Neural cell (in vitro differentiated cells): ENCODE results near the gene IRF2BPL. TPM values are rescaled to one million over a fixed set of nuclear protein-coding genes. Genes with fewer than 3 reads are reported as not detected.

Experiments
- H2AFZ ChIP-seq: fragments of 200-600, 300-800 bp; sonication (generic), shearing (Covaris generic); 2 replicates; pipeline ENCODE4 v1.6.0; 2014; ENCODE audit warnings: low read depth, mild to moderate bottlenecking, antibody characterized with exemption, low read length, moderate library complexity
- H3F3A ChIP-seq: fragments of 200-600 bp; shearing (Covaris generic); 2 replicates; pipeline ENCODE4 v1.6.1; 2016; ENCODE audit warnings: mild to moderate bottlenecking, moderate library complexity, mixed read lengths, antibody characterized with exemption, low read length; ENCODE audit not compliant: insufficient read depth, poor library complexity, severe bottlenecking
- H3K27ac ChIP-seq: fragments of 200-600, 300-800 bp; sonication (generic), shearing (Covaris generic); 2 replicates; pipeline ENCODE4 v1.5.1; 2014; ENCODE audit warnings: mild to moderate bottlenecking, low read length, moderate library complexity
- H3K27me3 ChIP-seq: fragments of 300-800, 200-600 bp; sonication (generic), shearing (Covaris generic); 2 replicates; pipeline ENCODE4 v1.6.0; 2014; ENCODE audit warnings: mild to moderate bottlenecking, low read depth, low read length, moderate library complexity; ENCODE audit not compliant: insufficient read depth
- H3K36me3 ChIP-seq: fragments of 300-800, 200-600 bp; sonication (generic), shearing (Covaris generic); 2 replicates; pipeline ENCODE4 v1.5.1; 2014; ENCODE audit warnings: mild to moderate bottlenecking, antibody characterized with exemption, low read length, moderate library complexity; ENCODE audit not compliant: insufficient read depth
- H3K4me2 ChIP-seq: fragments of 300-800, 200-600 bp; sonication (generic), shearing (Covaris generic); 2 replicates; pipeline ENCODE4 v1.6.0; 2014; ENCODE audit warnings: mild to moderate bottlenecking, low read length
- H3K4me3 ChIP-seq: fragments of 300-800, 200-600 bp; sonication (generic), shearing (Covaris generic); 2 replicates; pipeline ENCODE4 v1.5.1; 2014; ENCODE audit warnings: mild to moderate bottlenecking, low read length, moderate library complexity
- H3K79me2 ChIP-seq: fragments of 200-600 bp; shearing (Covaris generic); replicated peaks from 2 replicates; pipeline ENCODE4 v1.6.0; 2014; ENCODE audit warnings: mild to moderate bottlenecking, low read length, moderate library complexity; ENCODE audit not compliant: insufficient read depth
- H3K9ac ChIP-seq: fragments of 300-800, 200-600 bp; sonication (generic), shearing (Covaris generic); 2 replicates; pipeline ENCODE4 v1.6.1; 2016; ENCODE audit warnings: mild to moderate bottlenecking, low read length, mixed read lengths
- H3K9me2 ChIP-seq: fragments of 200-600 bp; shearing (Covaris generic); 2 replicates; pipeline ENCODE4 v1.6.1; 2016; ENCODE audit warnings: mild to moderate bottlenecking, low read length, mixed read lengths; ENCODE audit not compliant: insufficient read depth
- H3K9me3 ChIP-seq: fragments of 200-600, 300-800 bp; sonication (generic), shearing (Covaris generic); 2 replicates; pipeline ENCODE4 v1.6.1; 2016; ENCODE audit warnings: mild to moderate bottlenecking, mixed run types, low read length, moderate library complexity, mixed read lengths
- H4K20me1 ChIP-seq: fragments of 200-600 bp; shearing (Covaris generic); 2 replicates; pipeline ENCODE4 v1.6.1; 2016; ENCODE audit warnings: mild to moderate bottlenecking, mixed run types; ENCODE audit not compliant: insufficient read depth
- CTCF ChIP-seq: fragments of 450-650 bp; IDR thresholded peaks from 2 replicates; pipeline ENCODE4 v1.5.1; 2014; ENCODE audit warnings: antibody characterized with exemption, mild to moderate bottlenecking, moderate library complexity; ENCODE audit not compliant: poor library complexity, severe bottlenecking
- EP300 ChIP-seq: fragments of 450-650 bp; conservative IDR thresholded peaks from 2 replicates; pipeline ENCODE4 v1.6.1; 2014; ENCODE audit warnings: antibody characterized with exemption, mild to moderate bottlenecking, moderate library complexity; ENCODE audit not compliant: poor library complexity, severe bottlenecking
- EZH2 ChIP-seq: fragments of 200-600, 300-800 bp; shearing (Covaris generic), sonication (generic); IDR thresholded peaks from 2 replicates; pipeline ENCODE4 v1.6.1; 2014; ENCODE audit warnings: antibody characterized with exemption, low read length, borderline replicate concordance, mild to moderate bottlenecking; ENCODE audit not compliant: insufficient read depth, poor library complexity, severe bottlenecking
- MXI1 ChIP-seq: fragments of 450-650 bp; conservative IDR thresholded peaks from 2 replicates; pipeline ENCODE4 v1.6.1; 2014; ENCODE audit warnings: antibody characterized with exemption, mild to moderate bottlenecking; ENCODE audit not compliant: poor library complexity, severe bottlenecking
- POLR2AphosphoS5 ChIP-seq: IDR thresholded peaks from 2 replicates; pipeline ENCODE4 v1.6.1; 2012
- RAD21 ChIP-seq: fragments of 450-650 bp; conservative IDR thresholded peaks from 2 replicates; pipeline ENCODE4 v1.6.1; 2014; ENCODE audit warnings: antibody characterized with exemption, mild to moderate bottlenecking, moderate library complexity
- REST ChIP-seq: IDR thresholded peaks from 2 replicates; pipeline ENCODE4 v1.6.1; 2012; ENCODE audit warnings: borderline replicate concordance
- SMC3 ChIP-seq: fragments of 450-650 bp; conservative IDR thresholded peaks from 2 replicates; pipeline ENCODE4 v1.6.1; 2014; ENCODE audit warnings: antibody characterized with exemption, mild to moderate bottlenecking, moderate library complexity; ENCODE audit not compliant: poor library complexity
- TAF1 ChIP-seq: IDR thresholded peaks from 2 replicates; pipeline ENCODE4 v1.6.1; 2012; ENCODE audit warnings: low read depth
- polyA plus RNA-seq: library from polyadenylated mRNA; depleted of rRNA; stranded (reverse); fragments of >200 nt; gene quantifications from 2 replicates; pipeline ENCODE4 v1.2.3, GENCODE V29; 2014

Gene IRF2BPL
- polyA plus RNA-seq, 1 donor from 2014 or later, result 42.9 TPM

- Histone ChIP-seq H3F3A (no peaks in the 10 kb centered on the region), H2AFZ (no peak overlapping the region), H3K36me3 (no peaks in the 10 kb centered on the region), H3K27me3 (no peaks in the 10 kb centered on the region), H3K27ac (no peak overlapping the region), H3K9ac (no peak overlapping the region), H3K4me3 (no peak overlapping the region), H3K4me2 (no peak overlapping the region), H4K20me1 (no peaks in the 10 kb centered on the region), H3K9me3 (no peaks in the 10 kb centered on the region), H3K9me2 (no peaks in the 10 kb centered on the region), H3K79me2 (no peaks in the 10 kb centered on the region)
- TF ChIP-seq EZH2 (no peak), REST (no peak), RAD21 (no peak), TAF1 (no peak), SMC3 (no peak), POLR2AphosphoS5 (no peak), MXI1 (no peak), EP300 (no peak), CTCF (no peak)
These were observed 47.7 kb upstream of the IRF2BPL start for GRCh38 chr14:77076113-77076631.

- H3K27ac ChIP-seq, result no peak overlapping the region
- no peak overlapping the region for H3K4me2 ChIP-seq
- H3K9me3 ChIP-seq, result no peaks in the 10 kb centered on the region
- no peaks in the 10 kb centered on the region for H3F3A ChIP-seq
- TF ChIP-seq RAD21, result no peak
- TF ChIP-seq MXI1, result no peak
- no peak for TF ChIP-seq POLR2AphosphoS5
- no peak for TF ChIP-seq EZH2
- no peak for TF ChIP-seq REST
- TF ChIP-seq CTCF, result no peak
- TF ChIP-seq TAF1, result no peak
- TF ChIP-seq SMC3, result no peak
- H3K79me2 ChIP-seq, result no peaks in the 10 kb centered on the region
- no peaks in the 10 kb centered on the region for H4K20me1 ChIP-seq
- no peaks in the 10 kb centered on the region for H3K36me3 ChIP-seq
- no peak overlapping the region for H3K4me3 ChIP-seq
- H2AFZ ChIP-seq, result no peak overlapping the region
- H3K9me2 ChIP-seq, result no peaks in the 10 kb centered on the region
- H3K27me3 ChIP-seq, result no peaks in the 10 kb centered on the region
- no peak overlapping the region for H3K9ac ChIP-seq
These were observed 46.5 kb upstream of the IRF2BPL start for GRCh38 chr14:77074969-77075368.
